Epithelial cell of proximal tubule (primary cell): ENCODE data around the gene ITPR2. TPM values are rescaled to one million over a fixed set of nuclear protein-coding genes. Genes with fewer than 3 reads are reported as not detected.
"Not testable (repeated sequence)": the region's sequence is repeated elsewhere in the genome, so short reads cannot be mapped to it uniquely, and the experiment has no call there.

Experiments
- DNase-seq: peaks from one replicate; pipeline ENCODE4 v3.0.0-alpha.2; 2011; ENCODE audit warnings: low read depth
- H3K4me3 ChIP-seq: 2 replicates; pipeline ENCODE4 v1.5.1; 2011; ENCODE audit warnings: low read depth, mild to moderate bottlenecking, low read length
- CTCF ChIP-seq: conservative IDR thresholded peaks from 2 replicates; pipeline ENCODE4 v1.5.1; 2012; ENCODE audit warnings: low read depth, mild to moderate bottlenecking, low read length
- total RNA-seq: library from RNA; depleted of rRNA; stranded (reverse); fragments of >200 nt; gene quantifications from 2 replicates; pipeline ENCODE4 v1.2.3, GENCODE V29; 2015

The ITPR2 gene
- total RNA-seq, 1 donor from 2014 or later, result 13.5 TPM

GRCh38 chr12:26790645-26790994, 42.4 kb downstream of the ITPR2 start:
- DNase-seq, result no peak
- no peak overlapping the region for H3K4me3 ChIP-seq
- TF ChIP-seq CTCF, result no peak

- H3K4me3 ChIP-seq, result no peak overlapping the region
- TF ChIP-seq CTCF, result no peak
- no peak for DNase-seq
Measured at GRCh38 chr12:26789731-26790644, 43.0 kb downstream of the ITPR2 start.

GRCh38 chr12:26786865-26787514, 46.0 kb downstream of the ITPR2 start:
- no peak for DNase-seq

GRCh38 chr12:26786491-26786864, 46.5 kb downstream of the ITPR2 start:
- DNase-seq, result no peak
- H3K4me3 ChIP-seq, result no peak overlapping the region
- no peak for TF ChIP-seq CTCF

More at GRCh38 chr12:26786865-26787514, 46.0 kb downstream of the ITPR2 start:
- no peak for TF ChIP-seq CTCF
- no peak overlapping the region for H3K4me3 ChIP-seq

- DNase-seq, H3K4me3 ChIP-seq: not testable (repeated sequence)
Measured at GRCh38 chr12:26783816-26784379, 49.1 kb downstream of the ITPR2 start.

GRCh38 chr12:26783131-26783526, 49.9 kb downstream of the ITPR2 start:
- DNase-seq, result no peak
- no peak overlapping the region for H3K4me3 ChIP-seq
- no peak for TF ChIP-seq CTCF

- TF ChIP-seq CTCF, result no peak
- DNase-seq, result no peak
- no peak overlapping the region for H3K4me3 ChIP-seq
Measured at GRCh38 chr12:26782372-26783130, 50.4 kb downstream of the ITPR2 start.
